T47D (cell line): ENCODE results near the gene HK3.

Experiments
- DNase-seq, 2 experiments: peaks; one replicate each; pipeline versions ENCODE4 v3.0.0 to v3.0.0-alpha.2; 2011 to 2012; ENCODE audit warnings: low read depth in 1 of 2, low spot score in 1 of 2
- JUND ChIP-seq: IDR thresholded peaks from 2 replicates; pipeline ENCODE4 v1.6.1; 2012; ENCODE audit warnings: low read depth
- in situ Hi-C: cut with HindIII; loops from 2 replicates; pipeline ENCODE4 v1.10.0; 2016; ENCODE audit warnings: low sequenced_read_pairs, low pct_unique_long_range_greater_than_20kb

HK3 gene

GRCh38 chr5:176921714-176922113 is 22.6 kb upstream of the HK3 start:
- DNase-seq = no peak
- no peak for TF ChIP-seq JUND
- in situ Hi-C loops = no loop called here

- TF ChIP-seq JUND = no peak
- no peak for DNase-seq
- in situ Hi-C loops = no loop called here
These were observed 19.5 kb upstream of the HK3 start for GRCh38 chr5:176918613-176919012.

- DNase-seq = no peak
- in situ Hi-C loops = no loop called here
- TF ChIP-seq JUND = no peak
These were observed 17.2 kb upstream of the HK3 start for GRCh38 chr5:176916337-176916736.

- in situ Hi-C loops = no loop called here
- TF ChIP-seq JUND = no peak
- DNase-seq = no peak
These were observed 16.8 kb upstream of the HK3 start for GRCh38 chr5:176915906-176916305.

GRCh38 chr5:176912115-176912514 is 13.0 kb upstream of the HK3 start:
- DNase-seq = no peak
- TF ChIP-seq JUND = no peak
- in situ Hi-C loops = no loop called here

- in situ Hi-C loops = no loop called here
- no peak for TF ChIP-seq JUND
- DNase-seq = no peak
These were observed 9.7 kb upstream of the HK3 start for GRCh38 chr5:176908675-176909368.

GRCh38 chr5:176906796-176907195 is 7.7 kb upstream of the HK3 start:
- TF ChIP-seq JUND = no peak
- no peak for DNase-seq
- in situ Hi-C loops = no loop called here

- in situ Hi-C loops = no loop called here
- no peak for TF ChIP-seq JUND
- DNase-seq = no peak
These were observed 7.0 kb upstream of the HK3 start for GRCh38 chr5:176906126-176906525.

- DNase-seq = no peak
- TF ChIP-seq JUND = no peak
- in situ Hi-C loops = no loop called here
These were observed 5.1 kb upstream of the HK3 start for GRCh38 chr5:176904276-176904675.

GRCh38 chr5:176902911-176903664 is 3.9 kb upstream of the HK3 start:
- in situ Hi-C loops = no loop called here
- no peak for DNase-seq
- TF ChIP-seq JUND = no peak

- in situ Hi-C loops = no loop called here
These were observed 3.1 kb upstream of the HK3 start for GRCh38 chr5:176902102-176902814.

GRCh38 chr5:176901260-176902101 is 2.3 kb upstream of the HK3 start:
- DNase-seq = no peak
- in situ Hi-C loops = no loop called here
- no peak for TF ChIP-seq JUND

More at GRCh38 chr5:176902102-176902814, 3.1 kb upstream of the HK3 start:
- DNase-seq = no peak
- no peak for TF ChIP-seq JUND

GRCh38 chr5:176900780-176901204 is 1.6 kb upstream of the HK3 start:
- DNase-seq = no peak
- TF ChIP-seq JUND = no peak
- in situ Hi-C loops = no loop called here
